Measurements from ENCODE around the gene IGFBPL1.
A peak's percentile ranks its signal among the peaks of the same experiment; 100 is the strongest.
"Not testable (repeated sequence)": the region's sequence is repeated elsewhere in the genome, so short reads cannot be mapped to it uniquely, and the experiment has no call there.

Gene IGFBPL1

GRCh38 chr9:38423973-38424843, at the start of gene IGFBPL1:
Gene IGFBPL1 (minus strand): TSS chr9:38424454. CDS start chr9:38424424, 30 bp downstream.
- peak; percentile 26 for DNase-seq

- DNase-seq: not testable (repeated sequence)
These were observed 48.5 kb upstream of the IGFBPL1 start for GRCh38 chr9:38472583-38473249.

- no peak for DNase-seq
These were observed 43.1 kb upstream of the IGFBPL1 start for GRCh38 chr9:38467404-38467803.

- DNase-seq: no peak
These were observed 29.6 kb upstream of the IGFBPL1 start for GRCh38 chr9:38453835-38454234.

- no peak for DNase-seq
These were observed 26.9 kb upstream of the IGFBPL1 start for GRCh38 chr9:38451162-38451561.

- no peak for DNase-seq
These were observed 23.4 kb upstream of the IGFBPL1 start for GRCh38 chr9:38447703-38448102.

- no peak for DNase-seq
These were observed 21.1 kb upstream of the IGFBPL1 start for GRCh38 chr9:38445154-38446043.

- DNase-seq: no peak
These were observed 19.3 kb upstream of the IGFBPL1 start for GRCh38 chr9:38443597-38443996.

GRCh38 chr9:38443181-38443580, 18.9 kb upstream of the IGFBPL1 start:
- no peak for DNase-seq

GRCh38 chr9:38442473-38443096, 18.3 kb upstream of the IGFBPL1 start:
- DNase-seq: no peak

- no peak for DNase-seq
These were observed 17.3 kb upstream of the IGFBPL1 start for GRCh38 chr9:38441347-38442085.

GRCh38 chr9:38440516-38440915, 16.3 kb upstream of the IGFBPL1 start:
- no peak for DNase-seq

GRCh38 chr9:38439916-38440301, 15.7 kb upstream of the IGFBPL1 start:
- DNase-seq: no peak

- DNase-seq: no peak
These were observed 15.1 kb upstream of the IGFBPL1 start for GRCh38 chr9:38439291-38439915.

GRCh38 chr9:38437193-38437823, 13.1 kb upstream of the IGFBPL1 start:
- DNase-seq: no peak

- no peak for DNase-seq
These were observed 12.5 kb upstream of the IGFBPL1 start for GRCh38 chr9:38436708-38437107.

- no peak for DNase-seq
These were observed 11.3 kb upstream of the IGFBPL1 start for GRCh38 chr9:38435521-38435920.

- no peak for DNase-seq
These were observed 10.6 kb upstream of the IGFBPL1 start for GRCh38 chr9:38434853-38435252.

GRCh38 chr9:38434365-38434764, 10.1 kb upstream of the IGFBPL1 start:
- DNase-seq: no peak

- DNase-seq: peak; percentile 62
These were observed 8.8 kb upstream of the IGFBPL1 start for GRCh38 chr9:38432922-38433510.

GRCh38 chr9:38431116-38431515, 6.9 kb upstream of the IGFBPL1 start:
- no peak for DNase-seq
